ENCODE results near the gene ZCCHC17.
"Not testable (repeated sequence)": the region's sequence is repeated elsewhere in the genome, so short reads cannot be mapped to it uniquely, and the experiment has no call there.

The ZCCHC17 gene

DNA sequence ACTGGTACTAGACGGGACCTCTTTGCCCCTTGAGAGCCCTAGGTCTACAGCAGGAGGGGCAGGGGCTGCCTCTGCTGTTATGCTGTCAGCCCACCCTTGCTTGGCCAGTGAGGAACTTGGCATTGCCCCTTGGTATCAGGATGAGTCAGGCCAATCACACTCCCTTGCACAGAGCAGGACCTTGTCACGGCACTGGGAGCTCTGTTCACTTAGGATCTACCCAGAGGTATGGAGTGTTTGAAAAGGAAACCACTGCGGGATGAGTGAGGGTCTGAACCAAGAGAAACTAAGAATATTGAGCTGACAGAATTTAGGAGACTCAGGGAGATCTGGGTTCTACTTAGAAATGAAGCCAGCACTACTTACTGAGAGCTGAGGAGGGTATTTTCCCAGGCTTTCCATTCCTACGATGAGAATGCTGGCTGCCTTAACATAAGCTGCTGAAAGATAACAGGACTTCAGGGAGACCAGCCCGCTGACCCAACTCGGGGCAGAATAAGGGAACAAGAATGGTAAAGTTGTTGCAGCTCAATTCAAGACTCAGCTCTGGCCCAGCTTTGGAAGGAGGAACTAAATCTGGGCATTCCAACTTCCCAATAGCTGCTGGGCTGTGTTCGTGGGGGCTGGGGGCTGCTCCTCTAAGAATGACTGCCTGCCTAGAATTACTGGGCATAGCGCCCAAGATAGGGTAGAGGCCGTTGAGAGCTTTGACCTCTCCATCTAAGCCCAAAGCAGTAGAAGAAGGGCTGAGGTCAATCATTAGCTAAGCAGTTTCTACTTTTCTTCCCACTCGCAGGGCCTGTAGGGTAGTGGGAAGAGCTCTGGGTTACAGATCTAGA, 74.5 kb downstream of the ZCCHC17 start:
- DNase-seq (ENCODE audit: low spot score) = no peak

DNA sequence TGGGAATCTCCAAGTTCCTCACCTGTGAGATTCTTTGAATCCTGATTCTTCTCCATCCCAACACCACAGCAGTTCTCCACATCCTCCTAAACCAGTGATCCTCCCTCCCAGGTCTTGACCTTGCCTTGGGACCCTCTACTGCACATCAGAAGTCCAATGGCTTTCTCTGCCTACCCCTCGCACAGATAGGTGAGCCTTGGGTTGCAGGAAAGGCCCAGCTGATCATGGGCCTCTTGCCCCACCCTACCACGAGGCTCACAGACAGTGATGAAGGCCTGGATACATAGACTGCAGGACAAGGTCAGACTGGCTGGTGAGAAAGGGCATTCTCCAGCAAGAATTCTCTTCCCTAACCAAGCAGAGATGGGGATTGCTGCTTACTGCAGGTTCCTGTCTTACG, 75.2 kb downstream of the ZCCHC17 start:
- DNase-seq (ENCODE audit: low spot score) = no peak

DNA sequence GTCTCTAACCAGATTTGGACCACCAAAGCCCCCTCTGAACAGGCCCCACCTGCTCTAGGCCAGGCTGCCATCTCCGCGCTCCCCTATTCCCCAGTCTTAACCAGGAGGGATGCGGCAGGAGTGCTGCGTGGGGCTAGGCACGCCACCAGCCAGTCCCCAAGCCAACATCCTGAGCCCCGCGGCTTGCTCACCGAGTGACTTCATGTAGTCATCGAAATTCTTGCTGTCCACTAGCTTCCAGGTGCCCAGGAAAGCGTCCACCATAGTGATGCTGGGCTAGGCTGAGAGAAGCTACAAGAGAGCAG, 75.9 kb downstream of the ZCCHC17 start:
- DNase-seq (ENCODE audit: low spot score) = no peak

DNA sequence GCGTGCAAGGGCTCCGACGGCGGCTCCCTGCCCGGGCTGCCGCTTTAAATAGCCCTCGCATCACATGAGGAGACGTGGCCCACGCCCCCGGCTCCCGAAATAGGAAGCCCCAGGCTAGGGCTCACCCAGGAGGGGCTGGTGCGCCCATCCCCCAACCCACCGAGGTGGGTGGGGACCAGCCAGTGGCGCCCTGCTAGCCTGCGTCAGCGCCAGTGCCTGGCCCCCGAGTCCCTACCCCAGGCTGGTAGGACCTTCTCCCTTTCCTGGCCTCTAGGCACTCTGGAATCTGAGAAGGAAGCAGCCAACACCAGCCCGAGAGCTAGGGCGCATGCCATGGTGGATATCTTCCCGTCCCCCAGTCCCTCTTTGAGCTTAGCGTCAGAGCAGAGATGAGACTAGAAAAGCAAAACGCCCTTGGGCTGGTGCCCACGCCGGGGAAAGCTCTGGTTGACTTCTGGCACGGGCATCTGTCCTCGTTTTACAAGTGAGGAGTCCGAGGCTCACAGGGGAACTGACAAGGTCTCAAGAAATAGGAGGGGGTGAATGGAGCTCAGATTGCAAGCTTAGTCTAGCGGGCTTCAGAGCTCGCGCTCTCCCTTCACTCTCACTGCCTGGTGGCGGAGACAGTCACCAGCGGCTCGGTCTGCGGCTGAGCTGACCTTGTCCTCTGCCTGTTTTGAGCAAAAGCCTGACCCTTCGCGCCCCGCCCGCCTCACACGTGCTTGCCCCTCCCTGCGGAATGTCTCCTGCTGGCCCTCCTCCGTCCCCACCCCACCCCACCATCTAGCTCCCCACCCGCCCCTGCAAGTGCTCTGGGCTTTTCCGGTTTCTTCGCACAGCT, 76.4 kb downstream of the ZCCHC17 start, which contains the start of gene FABP3:
Gene FABP3, minus strand, starts transcription at position 21 of the 841 bp plus-strand sequence. CDS start 62 bp downstream, outside the sequence.
- no peak for DNase-seq (ENCODE audit: low spot score)

DNA sequence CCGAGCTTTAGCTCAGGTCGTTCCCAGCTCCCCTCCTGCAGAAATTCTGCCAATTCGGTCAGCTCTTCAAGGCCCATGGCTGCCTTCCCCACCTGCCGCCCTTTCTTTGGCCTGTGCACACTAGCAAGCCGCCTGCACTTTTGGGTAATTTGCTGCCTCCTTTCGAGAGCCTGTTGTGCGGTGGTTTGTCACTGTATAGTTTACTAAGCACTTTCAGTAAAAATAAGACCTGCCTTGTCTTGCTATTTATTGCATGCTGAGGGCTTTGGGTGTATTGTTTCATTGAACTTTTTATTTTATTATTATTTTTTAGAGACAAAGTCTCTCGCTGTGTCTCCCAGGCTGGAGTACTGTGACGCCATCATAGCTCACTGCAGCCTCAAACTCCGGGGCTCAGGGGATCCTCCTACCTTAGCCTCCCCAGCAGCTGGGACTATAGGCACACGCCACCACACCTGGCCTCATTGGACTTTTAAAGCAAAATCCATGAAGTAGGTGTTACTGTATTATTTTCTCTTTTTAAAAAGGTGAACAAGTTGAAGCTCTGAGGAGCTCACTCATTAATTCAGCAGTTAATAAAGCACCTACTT, 77.2 kb downstream of the ZCCHC17 start:
- DNase-seq (ENCODE audit: low spot score) = no peak

DNA sequence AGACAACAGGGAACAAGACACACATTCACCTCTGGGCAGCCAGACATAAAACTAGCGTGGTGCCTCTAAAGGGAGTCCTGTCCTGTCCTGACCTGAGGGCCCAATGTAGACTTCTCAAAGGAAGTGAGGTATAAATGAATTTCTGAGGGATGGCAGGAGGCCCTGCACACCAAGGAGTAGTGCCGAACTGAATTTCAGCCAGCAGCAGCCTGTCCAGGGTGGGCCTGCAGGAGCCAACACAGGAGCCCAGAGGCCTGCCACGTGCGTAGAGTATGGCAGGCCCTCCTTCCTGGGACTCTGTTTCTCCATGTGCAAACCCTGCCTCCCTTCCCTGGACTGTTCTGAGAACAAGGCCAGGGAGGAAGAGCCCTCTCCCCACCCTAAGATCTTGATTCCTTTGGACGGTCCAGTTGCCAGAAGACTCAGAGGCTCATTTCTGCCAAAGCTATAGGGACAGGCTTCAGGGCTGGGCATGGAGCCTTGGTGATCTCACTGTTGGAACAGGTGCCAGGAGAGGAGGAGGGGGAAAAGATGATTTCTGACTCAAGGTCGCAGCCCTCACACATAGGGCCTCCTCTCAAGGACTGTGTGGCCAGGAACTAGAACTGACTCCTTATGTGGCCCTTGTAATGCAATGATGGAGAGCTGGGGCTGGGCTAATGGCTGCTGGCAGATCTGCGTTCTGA, 77.8 kb downstream of the ZCCHC17 start:
- DNase-seq (ENCODE audit: low spot score) = no peak

DNA sequence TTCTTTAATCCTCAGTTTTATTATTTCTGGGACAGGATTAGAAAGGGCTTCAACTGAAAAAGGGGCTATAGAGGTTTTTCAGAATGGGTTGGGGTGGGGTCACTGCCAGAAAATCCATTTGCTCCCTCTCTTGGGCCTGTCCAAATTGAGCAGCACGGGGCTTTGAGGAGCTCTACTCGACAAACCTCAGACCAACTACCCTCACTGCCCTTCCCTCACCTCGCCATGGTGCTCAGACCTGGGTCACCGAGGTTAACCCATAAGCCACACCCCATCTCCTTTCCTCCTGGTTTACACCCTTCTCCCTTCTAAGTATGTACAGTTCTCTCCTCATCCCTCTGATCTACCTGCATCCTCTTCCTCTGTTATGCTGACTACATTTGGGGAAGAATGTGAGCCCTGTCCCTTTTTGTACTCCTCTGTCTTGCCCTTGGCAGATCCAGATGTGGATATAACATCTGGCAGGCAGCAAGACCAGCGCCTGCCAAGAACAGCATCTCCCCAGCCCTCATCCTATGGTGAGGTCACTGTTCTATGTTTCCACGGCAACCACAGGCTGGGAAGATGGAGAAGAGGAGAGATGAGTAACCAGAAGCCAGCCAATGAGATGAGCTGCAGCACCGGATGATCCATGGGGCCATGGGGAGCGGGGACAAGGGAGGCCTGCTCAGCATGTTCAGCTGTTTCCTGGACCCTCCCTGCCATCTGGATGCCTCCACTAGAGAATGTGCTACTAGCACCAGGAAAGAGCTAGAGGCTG, 79.7 kb downstream of the ZCCHC17 start:
- DNase-seq (ENCODE audit: low spot score) = no peak

DNA sequence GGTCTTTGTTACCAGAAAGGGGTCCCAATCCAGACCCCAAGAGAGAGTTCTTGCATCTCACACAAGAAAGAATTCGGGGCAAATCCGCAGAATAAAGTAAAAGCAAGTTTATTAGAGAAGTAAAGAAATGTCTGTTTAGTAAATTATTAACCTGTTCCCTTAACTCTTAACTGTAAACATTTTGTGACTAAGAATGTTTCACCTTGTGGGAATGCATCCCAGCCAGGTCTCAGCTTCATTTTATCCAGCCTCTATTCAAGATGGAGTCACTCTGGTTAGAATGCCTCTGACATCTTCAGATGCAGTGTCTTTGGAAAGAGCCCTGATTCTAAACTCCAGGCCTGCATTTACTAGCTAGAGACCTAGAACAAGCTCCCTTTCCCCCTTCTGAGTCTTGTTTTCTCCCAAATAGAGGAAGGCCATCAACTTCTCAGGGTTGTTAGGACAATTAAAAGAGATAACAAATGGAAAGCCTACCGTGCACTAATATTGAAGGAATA, 80.6 kb downstream of the ZCCHC17 start:
- DNase-seq (ENCODE audit: low spot score) = no peak

DNA sequence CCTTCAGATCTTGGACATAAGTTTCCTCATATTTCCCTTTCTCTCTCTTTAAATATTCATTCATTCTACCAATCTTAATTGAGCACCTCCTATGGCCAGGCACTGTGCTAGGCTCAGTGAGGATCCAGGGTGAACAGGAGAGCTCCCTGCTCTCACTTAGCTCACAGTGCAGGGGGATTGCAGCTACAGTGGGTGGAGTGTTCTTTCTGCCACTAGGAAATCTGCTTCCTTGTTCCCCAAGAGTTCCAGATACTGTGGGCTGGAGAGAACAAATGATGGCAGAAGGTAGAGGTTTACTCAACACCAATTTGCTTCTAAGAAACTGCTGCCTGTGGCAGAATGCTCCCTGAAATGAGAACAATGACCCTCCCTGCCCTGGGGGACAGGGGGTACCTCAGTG, 81.2 kb downstream of the ZCCHC17 start:
- no peak for DNase-seq (ENCODE audit: low spot score)

DNA sequence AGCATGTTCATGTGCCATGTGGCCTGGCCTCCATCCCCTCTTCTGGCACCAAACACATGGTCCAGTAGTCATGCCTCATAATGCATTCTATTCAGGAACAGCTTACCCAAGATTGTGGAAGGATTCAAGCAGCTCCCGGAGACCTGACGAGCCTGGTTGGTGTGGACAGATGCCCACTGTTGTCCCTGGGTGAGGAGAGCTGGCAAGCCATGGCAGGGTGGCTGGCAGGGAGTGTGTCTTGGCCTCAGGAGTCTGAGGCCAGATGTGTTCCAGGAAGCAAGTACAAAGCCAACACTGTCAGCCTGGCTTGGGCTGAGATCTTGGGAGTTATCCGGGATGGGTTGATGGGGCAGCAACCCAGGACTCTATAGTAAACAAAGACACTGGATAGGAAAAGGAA, 83.3 kb downstream of the ZCCHC17 start:
- no peak for DNase-seq (ENCODE audit: low spot score)

DNA sequence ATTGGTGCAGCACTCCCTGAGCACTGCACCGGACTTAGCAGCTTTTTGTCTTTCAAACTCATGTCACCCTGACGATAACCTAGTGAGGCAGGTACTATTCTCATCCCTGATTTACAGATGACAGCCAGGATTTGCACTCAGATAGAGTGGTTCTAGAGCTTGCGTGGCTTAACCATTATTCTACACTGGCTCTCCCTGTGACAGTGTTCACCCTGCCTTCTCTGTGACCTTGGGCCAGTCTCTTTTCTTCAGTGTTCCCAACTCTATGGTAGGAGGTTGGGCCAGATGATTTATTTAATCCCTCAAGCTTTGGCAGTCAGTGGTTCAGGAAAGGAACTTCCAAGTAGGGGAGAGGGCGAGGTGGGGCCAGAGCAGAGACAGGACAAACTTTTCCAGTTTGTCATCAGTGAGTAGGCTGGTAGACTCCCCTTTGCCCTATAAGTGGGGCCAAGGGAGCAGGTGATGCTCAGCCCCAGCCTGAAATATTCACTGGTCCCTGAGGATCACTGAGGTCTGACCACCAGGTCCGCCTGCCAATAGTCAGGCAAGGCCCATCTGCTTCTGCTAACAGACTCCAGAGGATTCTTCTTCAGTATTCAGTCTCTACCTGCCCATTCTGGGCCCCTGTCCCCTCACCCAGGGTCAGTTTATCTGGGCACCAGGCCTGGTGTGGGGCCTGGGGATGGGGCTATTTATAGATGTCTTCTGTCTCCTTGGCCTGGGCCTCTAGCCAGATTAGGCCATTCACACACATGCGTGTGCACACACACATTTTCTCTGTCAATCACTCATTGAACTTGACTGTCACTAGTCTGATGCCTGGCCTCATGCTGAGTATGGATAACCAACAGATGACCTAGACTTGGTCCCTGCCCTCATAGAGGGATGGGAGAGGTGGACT, 84.8 kb downstream of the ZCCHC17 start:
- no peak for DNase-seq (ENCODE audit: low spot score)

DNA sequence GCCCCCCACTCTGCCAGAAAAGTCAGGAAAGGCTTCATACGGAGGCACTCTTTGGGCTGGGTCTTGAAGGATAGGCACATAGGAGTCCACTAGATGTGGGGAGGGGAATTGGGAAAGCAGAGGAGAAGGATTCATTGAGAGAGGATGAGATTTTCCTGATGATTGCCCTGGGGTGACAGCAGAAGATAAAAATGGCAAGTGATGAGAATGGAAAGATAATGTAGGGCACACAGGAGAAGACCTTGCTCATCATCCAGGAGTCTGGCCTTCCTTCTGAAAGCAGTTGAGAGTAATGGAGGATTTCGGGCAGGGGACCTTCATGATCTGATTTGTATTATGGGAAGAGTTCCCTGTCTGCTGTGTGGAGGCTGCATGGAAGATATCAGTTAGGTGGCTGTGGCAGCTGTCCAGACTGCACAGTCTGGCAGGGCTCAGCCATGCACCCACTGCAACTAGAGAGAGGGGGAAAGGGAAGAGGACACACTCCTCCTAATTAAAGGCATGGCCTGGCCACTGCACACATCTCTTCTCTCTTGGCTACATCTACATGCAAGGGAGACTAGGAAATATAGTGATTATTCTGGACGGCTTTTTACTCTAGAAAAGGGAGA, 85.7 kb downstream of the ZCCHC17 start:
- DNase-seq (ENCODE audit: low spot score) = no peak

DNA sequence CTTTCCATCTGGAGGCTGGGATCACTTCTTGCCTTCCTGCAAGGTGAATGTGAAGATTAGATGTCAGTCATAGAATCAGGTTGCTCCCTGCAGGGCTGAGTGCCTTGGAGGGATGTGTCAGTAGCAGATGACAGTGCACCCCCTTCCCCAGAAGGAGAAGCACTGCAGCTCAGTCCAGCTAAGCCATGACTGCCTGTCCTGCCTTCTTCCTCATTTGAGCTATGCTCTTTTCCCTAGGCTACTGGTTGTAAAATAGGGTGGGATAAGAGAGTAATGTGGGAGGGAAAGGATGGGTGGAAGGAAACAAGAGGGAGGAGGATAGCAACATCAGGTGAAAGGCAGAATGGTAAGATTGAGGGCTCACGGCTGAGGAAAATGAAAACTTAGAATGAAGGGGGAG, 87.1 kb downstream of the ZCCHC17 start:
- no peak for DNase-seq (ENCODE audit: low spot score)

DNA sequence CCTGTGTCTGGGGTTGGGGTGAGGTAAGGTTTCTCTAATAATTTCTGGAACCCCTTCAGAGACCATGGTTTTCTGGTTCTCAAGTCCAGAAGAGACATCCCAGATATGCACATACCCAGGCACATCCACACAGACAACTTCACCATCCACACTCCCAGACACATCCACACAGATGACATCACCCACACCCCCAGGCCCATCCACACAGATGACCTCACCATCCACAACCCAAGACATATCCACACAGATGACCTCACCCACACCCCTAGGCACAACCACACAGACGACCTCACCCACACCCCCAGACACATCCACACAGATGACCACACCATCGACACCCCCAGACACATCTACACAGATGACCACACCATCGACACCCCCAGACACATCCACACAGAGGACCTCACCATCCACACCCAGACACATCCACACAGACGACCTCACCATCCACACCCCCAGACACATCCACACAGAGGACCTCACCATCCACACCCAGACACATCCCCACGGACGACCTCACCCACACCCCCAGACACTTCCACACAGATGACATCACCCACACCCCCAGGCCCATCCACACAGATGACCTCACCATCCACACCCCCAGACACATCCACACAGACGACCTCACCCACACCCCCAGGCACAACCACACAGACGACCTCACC, 89.9 kb downstream of the ZCCHC17 start:
- DNase-seq (ENCODE audit: low spot score) = not testable (repeated sequence)

DNA sequence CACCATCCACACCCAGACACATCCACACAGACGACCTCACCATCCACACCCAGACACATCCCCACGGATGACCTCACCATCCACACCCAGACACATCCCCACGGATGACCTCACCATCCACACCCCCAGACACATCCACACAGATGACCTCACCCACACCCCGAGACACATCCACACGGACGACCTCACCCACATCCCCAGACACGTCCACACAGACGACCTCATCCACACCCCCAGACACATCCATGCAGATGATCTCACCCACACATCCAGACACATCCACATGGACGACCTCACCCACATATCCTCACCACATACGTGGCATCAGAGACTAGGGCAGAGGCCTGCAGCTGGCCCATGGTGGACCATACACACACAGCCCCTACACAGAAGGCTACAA, 90.8 kb downstream of the ZCCHC17 start:
- no peak for DNase-seq (ENCODE audit: low spot score)

DNA sequence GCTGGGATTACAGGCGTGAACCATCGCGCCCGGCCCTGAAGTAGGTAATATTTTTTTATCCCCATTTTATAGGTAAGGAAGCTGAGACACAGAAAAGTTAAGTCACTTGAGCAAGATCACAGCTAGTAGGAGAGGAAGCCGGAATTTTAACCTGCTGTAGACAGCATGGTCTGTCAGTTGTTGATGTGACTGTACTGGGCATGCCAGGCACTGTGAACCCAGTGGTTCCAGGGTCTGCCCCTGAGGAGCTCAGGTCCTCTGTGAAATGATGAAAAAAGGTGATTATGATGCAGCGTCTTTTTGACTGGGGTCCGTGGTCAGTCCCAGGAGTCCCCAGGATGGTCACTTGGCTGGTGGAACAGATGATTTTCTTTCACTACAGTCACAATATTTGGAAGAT, 92.8 kb downstream of the ZCCHC17 start:
- no peak for DNase-seq (ENCODE audit: low spot score)

DNA sequence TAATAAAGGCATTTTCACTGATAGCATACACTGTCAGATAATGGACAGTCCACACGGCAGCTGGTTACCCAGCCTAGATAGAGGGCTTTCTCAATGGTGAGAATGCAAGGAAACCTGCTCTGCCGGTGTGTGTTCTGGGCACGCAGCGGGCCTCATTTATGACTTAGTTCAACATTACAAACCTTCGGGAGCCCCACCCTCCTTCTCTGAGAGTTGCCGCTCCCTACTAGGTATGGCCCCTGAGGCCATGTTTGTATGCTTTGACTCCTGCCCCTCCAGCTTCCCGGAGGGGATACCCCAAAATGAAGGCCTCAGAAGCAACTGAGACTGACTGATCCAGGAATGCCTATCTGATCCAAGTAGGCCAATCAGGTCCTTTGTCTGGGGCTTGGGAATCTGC, 93.2 kb downstream of the ZCCHC17 start:
- no peak for DNase-seq (ENCODE audit: low spot score)

DNA sequence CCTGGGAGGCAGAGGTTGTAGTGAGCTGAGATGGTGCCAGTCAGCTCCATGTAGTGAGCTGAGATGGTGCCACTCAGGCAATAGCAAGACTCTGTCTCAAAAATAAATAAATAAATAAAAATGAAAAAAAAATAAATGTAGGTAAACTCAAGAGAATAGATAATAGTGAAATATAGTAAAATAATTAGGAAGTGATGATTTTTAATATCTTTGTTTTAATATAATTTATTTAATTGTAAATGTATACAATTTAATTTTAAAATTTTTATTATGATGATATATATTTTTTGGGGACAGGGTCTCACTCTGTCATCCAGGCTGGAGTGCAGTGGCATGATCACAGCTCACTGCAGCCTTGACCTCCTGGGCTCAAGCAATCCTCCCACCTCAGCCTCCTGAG, 96.6 kb downstream of the ZCCHC17 start:
- DNase-seq (ENCODE audit: low spot score) = no peak

DNA sequence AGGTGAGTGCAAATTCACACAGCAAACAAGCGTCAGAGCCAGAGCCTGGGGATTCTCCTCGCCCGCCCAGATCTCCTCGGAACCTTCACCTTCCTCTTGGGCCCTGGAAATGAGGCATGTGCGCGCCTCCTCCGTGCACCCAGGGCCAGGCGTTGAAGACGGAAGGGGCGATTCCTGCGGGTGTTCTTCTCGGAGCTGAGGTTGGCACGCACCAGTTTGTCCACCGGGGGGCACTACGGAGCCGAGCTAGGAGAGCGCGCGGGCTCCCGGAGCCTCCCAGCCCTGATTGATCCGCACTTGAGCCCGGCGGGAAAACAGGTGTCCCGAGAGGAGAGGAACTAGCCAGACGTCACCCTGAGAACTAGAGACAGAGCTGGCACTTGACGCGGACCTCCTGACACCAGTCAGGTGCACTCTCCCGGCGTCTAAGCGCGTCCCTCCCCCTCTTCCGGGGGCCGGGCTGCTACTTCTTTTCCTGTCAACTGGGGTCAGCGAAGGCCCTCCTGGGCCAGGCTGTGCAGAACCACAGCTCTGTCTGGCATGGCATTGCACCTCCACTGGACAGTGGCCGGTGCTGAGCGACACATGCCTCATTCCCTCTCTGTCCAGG, 97.9 kb downstream of the ZCCHC17 start:
- DNase-seq (ENCODE audit: low spot score) = peak; percentile 63
